Measurements from ENCODE around the gene PBX1.

DNA sequence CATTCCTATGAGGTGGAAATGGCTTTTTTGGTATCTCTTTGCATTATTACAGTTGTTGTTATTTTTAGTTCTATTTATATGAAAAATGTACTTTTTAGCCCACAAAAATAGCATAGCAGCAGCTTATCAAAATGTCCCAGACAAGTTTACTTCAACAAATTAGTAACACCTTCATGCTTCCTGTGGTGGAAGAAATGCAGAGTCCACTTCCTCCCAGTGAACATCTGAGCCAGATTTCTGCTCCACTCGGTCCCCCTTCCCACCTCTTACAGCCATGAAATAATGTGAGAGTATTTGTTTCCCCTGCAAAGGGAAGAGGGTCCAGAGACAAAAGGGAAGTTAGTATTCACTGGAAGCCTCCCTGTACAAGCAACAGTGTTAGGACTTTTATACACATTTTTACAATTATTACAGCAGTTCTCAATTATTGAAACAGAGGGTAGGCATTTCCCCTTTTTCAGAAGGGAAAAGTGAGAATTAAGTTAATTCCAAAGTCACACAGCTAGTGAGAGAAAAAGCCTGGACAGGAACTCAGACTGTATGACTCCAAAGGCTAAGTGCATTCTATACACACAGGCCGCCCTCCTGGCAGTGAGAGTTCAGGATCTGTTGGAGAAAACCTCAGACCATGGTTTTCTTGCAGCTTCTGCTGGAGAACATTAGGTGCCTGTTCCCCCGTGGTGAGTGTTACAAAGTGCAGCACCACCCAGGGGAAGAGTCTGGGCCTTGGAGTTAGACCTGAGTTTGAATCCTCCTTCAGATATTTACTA is 126.5 kb downstream of the PBX1 start:
- TF ChIP-seq POLR2AphosphoS5 (IDR thresholded peaks at IDR 0.05) (no peak), POLR2A (IDR thresholded peaks at IDR 0.05) (no peak)
